Bone marrow (tissue), 2 donors: Measurements from ENCODE around the gene COX7A1.

Source experiments
- DNase-seq, 2 donors: peaks; one replicate each; lab custom pipeline; 2025; lab: John Stamatoyannopoulos, UW

Gene COX7A1

DNA sequence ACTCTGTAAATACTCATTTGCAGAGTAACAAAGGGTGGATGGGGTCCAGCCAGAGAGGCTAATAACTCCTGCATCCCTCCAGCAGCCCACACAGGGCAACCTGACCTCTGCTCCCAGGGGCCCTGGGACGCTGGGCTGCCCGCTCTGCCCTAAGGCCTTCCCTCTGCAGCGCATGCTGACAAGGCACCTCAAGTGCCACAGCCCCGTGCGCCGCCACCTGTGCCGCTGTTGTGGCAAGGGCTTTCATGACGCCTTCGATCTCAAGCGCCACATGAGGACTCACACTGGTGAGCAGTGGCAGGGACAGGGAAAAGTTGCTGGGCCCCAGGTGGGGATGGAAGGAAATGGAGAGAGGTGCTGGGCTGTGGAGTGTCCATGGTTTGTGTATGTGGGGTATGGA, 39.6 kb downstream of the COX7A1 start:
- DNase-seq: no peak

- DNase-seq: no peak
These were observed 41.1 kb downstream of the COX7A1 start for GRCh38 chr19:36111200-36111539.

DNA sequence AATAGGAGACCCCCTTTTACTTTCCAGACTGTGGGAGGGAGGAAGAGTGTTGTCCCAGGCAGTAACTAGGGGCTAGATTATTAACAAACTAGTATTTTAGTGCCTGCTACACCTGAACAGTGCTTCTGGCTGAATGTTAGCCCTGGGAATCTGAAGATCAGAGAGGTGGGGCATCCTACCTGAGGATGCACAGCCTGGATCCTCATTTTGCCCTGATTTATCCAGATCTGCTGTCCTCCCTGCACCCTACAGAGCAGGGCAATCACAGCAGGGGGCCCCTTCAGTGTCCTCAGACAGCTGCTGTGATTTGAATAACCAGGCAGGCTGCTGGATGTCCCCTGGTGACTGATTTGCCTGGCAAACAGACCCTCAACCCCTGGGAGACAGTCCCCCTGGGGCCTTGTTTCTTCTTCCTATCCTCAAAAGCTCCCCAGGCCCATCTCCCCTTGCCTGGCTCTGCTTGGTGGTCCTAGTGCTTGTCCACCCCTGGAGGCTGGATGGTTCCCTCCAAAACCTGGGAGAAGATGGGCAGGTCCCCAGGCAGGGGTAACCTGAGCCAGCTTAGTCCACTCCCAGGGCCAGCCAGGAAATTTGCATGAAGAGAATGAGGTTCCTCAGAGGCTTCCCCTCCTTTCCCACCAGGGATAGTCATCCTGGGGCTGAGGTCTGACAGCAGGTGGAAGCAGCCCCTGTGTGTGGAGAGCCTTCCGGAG, 41.6 kb downstream of the COX7A1 start, which contains the start of gene OVOL3:
TSS of gene OVOL3 (plus strand) at position 657 of the 713 bp plus-strand sequence. CDS start 60 bp downstream, outside the sequence.
- no peak for DNase-seq

DNA sequence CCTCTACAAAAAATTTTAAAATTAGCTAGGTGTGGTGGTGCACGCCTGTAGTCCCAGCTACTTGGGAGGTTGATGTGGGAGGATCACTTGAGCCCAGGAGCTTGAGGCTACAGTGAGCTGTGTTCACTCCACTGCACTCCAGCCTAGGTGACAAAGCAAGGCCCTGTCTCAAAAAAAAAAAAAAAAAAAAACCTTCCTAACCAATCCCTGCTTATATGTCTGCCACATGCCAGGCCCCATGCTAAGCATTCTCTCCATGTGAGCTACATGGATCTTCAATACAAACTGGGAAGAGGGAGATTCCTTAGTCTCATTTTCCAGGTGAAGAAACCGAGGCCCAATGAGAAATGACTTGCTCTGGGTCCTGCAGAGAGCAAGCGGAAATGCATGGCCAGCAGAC, 43.6 kb downstream of the COX7A1 start:
- DNase-seq: no peak

- no peak for DNase-seq
These were observed 45.3 kb downstream of the COX7A1 start for GRCh38 chr19:36106991-36107390.

DNA sequence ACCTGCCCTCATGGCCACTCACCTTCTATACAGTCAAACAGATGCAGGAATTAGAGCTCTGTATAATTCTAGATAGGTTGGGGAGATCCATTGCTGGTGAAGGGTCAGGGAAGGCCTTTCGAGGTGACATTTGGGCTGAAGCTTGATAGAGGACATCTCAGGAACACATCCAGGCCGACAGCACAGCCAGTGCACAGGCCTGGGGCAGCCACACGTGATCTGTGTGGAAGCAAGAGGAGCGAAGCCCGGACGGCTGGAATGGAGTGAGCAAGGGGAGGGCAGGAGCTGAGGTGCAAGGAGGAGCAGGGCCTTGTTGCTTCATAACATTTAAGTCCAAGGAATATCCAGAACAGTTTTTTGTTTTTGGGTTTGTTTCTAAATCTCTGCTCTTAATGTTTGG, 45.8 kb downstream of the COX7A1 start:
- no peak for DNase-seq

- no peak for DNase-seq
These were observed 48.2 kb downstream of the COX7A1 start for GRCh38 chr19:36103842-36104552.

DNA sequence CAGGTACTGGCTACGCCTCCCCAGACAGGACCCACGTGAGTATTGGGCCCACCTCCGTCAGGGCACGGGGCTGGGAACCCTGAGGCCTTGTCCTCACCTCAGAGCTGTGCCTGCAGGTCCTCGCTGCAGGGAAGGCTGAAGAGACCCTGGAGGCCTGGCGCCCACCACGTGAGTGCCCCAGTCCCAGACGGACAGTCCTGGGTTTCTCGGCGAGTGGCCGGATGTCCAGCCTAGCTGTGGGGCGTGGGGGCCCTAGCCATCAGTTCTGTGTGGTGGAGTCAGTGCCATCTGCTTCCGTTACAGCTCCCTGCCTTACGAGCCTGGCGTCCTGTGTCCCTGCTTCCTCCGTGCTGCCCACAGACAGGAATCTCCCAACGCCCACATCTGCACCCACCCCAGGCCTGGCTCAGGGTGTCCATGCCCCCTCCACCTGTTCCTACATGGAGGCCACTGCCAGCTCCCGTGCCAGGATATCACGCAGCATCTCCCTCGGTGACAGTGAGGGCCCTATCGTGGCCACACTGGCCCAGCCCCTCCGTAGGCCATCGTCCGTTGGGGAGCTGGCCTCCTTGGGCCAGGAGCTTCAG, 49.1 kb downstream of the COX7A1 start:
- no peak for DNase-seq

- no peak for DNase-seq
These were observed 50.5 kb downstream of the COX7A1 start for GRCh38 chr19:36101550-36102327.
